HPDE6-E6E7 (cell line): ENCODE data around the gene ISOC2.
A peak's percentile ranks its signal among the peaks of the same experiment; 100 is the strongest.
"Not testable (repeated sequence)": the region's sequence is repeated elsewhere in the genome, so short reads cannot be mapped to it uniquely, and the experiment has no call there.

Experiments
- DNase-seq: peaks from one replicate; pipeline ENCODE4 v3.0.0; 2011; ENCODE audit warnings: missing footprints; ENCODE audit errors: extremely low spot score

The ISOC2 gene

DNA sequence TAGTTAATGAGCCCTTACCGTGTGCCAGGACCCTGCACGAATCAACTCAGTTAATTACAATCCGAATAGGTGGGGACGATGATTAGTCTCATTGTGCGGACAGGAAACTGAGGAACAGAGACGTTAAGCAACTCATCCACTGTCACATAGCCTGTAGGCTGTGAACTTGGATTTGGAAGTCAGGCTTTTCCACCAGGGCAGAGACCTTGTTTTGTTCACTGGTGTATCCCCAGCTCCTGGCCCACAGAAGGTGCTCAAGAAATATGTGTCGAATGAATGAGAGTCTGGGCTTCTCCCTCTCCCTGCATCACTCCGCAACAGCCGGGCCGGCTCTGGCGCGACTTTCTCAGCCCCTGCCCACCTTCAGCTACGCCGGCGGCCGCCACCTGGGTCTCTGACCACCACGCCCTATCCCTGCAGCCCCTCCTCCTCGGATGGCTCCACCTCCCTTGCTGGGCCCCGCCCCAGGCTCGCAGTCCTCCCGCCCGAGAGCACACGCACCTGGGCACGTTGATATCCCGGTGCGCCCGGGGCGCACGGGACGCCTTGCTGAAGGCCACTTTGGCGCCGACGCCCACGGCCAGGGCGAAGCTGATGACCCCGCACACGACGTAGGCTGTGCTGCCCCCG lies 19.6 kb downstream of the ISOC2 start:
- DNase-seq = no peak

DNA sequence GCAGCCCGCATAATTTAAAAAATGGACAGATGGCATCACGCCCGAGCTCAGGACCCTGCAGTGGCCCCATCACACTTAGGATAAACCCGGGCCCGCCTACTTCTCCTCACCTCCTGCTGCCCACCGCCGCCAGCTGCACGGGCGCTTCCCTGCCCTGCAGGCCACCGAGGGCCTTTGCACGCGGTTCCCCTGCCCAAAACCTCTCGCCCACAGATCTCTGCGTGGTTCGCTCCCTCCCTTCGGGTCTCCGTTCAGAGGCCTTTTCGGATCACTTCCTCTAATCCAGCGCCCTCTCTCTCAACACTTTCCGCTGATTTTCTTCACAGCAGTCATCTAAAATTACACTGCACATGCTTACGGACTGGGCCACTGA lies 20.1 kb downstream of the ISOC2 start:
- no peak for DNase-seq

DNA sequence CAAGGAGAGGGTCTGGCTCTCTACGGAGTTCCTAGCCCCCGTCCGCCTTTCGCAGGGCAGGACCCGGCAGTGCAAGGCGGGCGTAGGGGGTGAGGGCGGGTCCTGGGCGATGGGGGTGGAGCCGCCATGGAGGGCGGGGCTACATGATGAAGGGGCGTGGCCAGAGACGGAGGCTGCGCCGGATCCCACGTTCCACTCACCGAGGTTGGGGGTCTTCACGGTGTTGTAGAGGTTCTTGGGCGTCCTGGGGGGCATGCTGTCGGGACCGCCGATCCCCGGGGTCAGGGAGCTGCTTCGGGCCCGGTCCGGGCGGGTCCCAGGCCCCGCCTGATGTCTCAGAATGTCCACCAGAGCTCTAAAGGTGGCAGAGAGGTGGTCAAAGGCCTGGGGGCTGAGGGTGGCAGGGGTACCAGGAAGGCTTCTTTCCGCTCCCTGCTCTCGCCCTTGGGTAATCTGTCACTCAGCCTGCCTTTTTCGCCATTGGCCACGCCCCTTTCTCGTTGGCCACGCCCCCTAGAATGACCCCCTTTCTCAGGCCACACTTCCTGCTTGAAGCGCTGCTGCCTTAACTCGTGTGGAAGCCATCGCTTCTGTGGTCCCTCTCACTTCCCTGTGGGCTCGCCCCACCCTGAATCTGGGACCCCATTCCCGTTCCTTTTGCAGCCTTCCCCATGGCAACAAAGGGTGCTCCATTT lies 20.9 kb downstream of the ISOC2 start:
- no peak for DNase-seq

DNA sequence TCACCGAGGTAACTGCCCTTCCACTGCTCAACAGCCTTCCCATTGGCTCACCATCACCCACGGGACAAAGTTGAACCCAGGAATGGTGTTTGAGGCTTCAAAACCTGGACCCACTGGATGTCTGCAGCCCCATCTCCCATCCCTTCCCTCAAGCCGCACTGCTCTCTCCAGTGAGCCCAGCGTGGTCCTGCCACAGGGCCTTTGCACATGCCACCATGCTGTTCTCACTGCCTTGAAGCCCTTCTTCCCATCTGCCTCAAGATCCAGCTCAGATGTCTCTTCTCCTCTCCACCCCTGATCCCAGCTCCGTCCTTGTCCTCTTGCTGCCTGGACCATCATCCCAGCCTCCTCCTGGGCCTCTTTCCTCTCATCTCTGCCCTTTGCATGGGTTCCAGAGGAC lies 22.4 kb downstream of the ISOC2 start:
- DNase-seq = no peak

DNA sequence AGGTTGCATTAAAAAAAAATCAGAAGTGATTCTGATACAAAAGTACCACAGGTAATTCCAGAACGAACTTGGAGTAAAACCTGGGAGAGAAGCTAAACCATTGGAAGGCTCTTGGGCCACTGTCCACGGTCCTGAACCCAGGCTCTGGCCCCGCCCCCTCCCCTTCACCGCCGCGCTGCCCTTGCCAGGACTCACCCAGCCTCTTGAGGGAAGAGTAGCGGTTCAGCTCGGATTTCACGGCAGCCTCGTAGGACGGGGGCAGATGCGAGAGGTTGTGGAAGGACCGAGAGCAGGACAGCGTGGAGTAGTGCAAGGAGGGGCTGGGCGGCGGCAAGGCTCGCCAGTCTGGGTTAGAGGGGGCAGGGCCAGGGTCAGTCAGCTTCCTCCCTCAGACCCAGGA lies 24.0 kb downstream of the ISOC2 start:
- peak; percentile 74 for DNase-seq

DNA sequence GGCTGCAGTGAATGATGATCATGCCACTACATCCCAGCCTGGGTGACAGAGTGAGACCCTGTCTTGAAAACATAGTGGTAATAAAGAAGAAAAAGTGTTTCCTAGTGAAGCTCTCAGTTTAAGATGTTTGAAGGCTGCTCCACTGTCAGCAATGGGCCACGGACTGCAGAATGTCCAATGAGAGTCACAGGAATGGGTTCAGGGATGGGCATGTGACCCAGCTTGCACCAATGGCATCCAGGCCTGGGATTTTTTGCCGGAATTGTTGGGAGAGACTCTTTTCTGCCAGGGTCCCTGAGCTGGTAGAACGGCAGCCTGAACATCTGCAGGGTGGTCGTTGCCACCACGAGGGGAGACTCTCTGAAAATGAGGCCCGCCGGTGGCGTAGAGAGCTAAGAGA lies 24.6 kb downstream of the ISOC2 start:
- no peak for DNase-seq

DNA sequence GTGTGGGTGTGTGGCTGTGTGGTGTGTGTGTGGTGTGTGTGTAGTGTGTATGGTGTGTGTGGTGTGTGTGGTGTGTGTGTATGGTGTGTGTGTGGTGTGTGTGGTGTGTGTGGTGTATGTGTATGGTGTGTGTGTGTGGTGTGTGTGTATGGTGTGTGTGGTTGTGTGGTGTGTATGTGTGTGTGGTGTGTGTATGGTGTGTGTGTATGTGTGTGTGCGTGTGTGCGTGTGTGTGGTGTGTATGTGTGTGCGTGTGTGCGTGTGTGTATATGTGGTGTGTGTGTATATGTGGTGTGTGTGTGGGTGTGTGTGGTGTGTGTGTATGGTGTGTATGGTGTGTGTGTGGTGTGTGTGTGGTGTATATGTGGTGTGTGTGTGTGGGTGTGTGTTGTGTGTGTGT lies 26.4 kb downstream of the ISOC2 start:
- DNase-seq = no peak

DNA sequence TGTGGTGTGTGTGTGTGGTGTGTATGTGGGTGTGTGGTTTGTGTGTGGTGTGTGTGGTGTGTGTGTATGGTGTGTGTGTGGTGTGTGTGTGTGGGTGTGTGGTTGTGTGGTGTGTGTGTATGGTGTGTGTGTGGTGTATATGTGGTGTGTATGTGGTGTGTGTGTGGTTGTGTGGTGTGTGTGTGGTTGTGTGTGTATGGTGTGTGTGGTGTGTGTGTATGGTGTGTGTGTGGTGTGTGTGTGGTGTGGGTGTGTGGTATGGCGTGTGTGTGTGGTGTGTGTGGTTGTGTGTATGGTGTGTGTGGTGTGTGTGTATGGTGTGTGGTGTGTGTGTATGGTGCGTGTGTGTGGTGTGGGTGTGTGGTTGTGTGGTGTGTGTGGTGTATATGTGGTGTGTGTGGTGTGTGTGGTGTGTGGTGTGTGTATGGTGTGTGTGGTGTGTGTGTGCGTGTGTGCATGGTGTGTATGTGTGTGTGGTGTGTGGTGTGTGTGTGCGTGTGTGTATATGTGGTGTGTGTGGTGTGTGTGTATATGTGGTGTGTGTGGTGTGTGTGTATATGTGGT lies 27.0 kb downstream of the ISOC2 start:
- no peak for DNase-seq

DNA sequence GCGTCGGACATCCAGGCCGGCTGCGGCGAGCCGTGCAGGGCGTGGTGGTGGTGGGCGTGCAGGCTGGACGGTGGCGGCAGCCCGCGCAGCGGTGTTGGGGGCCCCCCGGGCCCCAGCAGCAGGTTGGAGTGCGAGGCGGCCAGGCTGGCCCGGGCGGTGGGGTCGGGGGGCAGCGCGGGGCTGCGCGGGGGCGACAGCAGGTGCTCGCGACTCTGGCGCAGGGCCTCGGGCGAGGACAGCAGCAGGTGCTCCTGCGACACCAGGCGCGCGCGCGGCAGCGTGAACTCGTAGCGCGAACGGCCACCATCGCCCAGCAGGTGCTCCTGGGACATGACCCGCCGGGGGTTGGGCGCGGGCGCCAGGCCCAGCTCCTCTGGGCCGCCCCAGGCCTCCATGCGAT lies 28.1 kb downstream of the ISOC2 start:
- no peak for DNase-seq

DNA sequence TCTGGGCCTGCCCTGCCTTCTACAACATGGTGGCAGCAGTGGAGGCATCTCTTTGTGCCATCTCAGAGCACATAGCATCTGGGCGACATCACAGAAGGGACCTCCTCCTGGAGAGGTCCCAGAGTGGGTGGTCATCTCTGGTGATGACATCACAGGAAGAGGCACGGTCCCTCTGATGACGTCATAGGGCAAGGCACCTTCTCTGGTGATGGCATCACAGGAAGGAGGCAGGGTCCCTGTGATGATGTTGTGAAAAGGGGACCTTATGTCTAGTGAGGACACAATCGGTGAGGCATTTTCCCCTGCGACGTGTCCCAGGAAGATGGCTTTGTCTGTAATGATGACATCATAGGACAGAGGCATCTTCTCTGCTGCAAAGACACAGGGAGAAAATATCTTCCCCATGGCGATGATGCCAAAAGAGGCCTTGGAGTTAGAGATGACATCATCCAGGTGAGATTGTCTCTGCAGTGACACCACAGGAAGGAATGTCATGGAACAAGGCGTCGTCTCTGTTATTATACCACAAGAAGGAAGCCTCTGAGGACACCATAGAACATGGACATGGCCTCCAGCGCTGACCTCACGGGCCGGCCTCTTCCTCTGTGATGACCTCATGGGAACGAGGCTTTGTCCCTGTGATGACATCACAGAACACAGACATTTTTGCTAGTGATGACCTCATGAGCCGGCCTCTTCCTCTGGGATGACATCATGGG lies 29.0 kb downstream of the ISOC2 start:
- DNase-seq = no peak

DNA sequence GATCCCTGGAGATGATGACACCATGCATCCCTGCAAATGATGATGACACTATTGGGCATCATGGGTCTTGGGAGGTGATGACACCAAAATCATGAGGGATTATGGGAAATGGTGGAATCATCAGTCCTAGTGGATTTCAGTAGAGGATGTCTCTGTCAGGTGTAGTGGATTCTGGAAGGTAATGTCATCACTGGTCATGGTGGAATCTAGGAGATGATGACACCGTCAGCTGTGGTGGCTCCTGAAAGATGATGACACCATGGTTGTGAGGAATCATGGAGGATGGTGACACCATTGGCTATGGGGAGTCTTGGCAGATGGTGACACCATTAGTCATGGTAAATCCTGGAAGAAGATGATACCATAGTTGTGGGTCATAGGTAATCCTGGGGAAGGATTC lies 30.3 kb downstream of the ISOC2 start:
- DNase-seq = no peak

DNA sequence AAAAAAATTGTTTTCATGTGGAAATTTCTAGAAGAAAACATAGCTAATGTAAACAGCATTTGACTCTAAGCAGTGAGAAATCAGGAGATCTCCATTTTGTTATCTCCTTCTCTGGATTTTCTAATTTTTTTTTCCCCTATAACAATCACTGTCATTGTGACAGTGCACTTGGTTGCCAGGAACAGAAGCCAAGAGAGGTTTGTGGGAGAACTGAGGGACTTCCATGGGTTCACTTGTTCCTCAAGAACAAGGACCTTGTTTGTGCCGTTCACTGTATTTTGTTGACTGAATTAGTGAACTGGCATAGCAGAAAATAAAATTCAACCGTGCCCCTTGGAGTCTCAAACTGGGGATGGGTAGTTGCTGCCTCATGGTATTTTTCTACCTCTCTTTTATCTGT lies 35.4 kb downstream of the ISOC2 start:
- no peak for DNase-seq

DNA sequence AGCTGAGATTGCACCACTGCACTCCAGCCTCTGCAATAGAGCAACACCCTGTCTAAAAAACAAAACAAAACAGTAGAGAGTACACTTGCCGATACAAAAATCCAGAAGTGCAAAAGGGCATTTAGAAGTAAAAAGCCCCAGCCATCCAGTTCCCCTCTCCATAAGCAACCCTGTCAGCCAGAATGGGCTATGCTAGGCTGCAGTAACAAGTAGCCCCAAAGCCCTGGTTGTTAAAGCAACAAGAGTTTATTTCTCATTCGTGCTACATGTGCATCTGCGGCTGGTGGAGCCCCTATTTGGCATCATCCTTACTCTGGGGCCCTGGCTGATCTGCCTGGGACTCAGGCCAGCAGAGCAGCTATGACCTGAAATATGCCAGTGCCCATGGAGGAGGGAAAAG lies 36.9 kb downstream of the ISOC2 start:
- no peak for DNase-seq

DNA sequence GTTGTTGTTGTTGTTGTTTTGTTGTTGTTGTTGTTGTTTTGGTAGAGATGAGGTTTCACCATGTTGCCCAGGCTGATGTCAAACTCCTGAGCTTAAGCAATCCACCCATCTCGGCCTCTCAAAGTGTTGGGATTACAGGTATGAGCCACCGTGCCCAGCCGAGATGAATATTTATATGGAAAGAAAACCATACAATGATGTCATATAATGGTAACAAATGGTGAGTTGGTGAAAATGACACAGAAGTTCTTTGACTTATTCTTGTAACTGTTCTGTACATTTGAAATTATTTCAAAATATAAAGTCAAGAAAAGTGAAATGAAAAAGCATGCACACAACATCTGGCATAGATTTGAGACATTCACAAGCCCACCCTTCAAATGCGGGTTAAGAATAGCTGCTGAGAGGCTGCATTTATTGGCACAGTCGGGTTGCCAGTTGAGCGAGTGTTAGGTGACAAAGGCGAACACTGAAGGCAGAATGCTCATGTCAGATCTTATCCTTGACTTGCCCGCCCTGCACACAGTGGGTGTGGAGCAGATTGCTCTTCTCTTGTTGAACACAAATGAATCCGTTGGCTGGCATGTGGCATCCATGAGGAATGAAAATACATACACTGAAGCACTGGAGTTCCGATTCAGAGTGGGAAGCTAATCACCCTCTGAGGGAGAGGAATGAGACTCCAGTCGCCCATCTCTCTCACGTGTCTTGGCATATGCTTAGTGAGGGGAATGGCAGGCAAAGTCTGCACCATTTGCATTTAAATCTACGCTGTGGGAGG lies 38.0 kb downstream of the ISOC2 start:
- no peak for DNase-seq

DNA sequence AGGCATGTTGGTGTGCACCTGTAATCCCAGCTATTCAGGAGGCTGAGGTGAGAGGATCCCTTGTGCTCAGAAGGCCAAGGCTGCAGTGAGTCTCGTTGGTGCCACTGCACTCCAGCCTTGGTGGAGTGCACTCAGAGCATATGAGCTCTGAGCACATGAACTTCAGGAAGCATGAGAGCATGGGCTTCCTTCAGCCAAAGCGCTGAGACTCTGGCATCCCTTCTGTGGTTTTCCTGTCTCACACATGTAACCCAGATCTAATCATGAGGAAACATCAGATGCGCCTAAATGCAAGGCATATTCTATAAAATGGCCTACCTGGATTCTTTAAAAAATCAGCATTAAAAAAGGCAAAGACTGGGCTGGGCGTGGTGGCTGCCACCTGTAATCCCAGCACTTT lies 40.2 kb downstream of the ISOC2 start:
- DNase-seq = not testable (repeated sequence)

DNA sequence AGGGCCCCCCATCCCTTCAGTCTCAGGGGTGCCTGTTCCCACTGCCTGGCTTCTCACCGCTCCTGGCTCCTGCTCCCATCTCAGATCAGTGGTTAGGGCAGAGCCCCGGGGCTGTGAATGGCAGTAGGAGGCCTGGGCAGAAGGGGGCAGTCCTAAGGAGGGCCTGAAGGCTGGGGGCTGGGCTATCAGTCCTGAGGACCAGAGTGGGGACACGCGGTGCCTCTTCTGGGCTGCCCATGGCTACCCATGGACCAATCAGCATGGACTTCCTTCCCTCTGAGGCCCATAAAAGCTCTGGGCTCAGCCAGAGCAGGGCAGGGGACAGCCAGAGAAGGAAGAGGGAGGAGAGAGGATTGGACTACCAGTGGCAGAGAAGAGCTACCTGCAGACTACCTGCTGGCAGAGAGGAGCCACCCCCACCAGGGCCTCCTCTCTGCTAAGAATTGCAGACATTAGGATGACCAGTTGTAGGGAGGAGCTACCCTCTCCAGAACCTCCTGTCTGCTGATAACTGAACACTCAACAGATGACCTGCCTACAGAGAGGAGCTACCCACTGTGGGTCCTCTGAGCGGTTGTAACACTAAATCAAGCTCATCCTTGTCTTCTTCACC lies 41.7 kb downstream of the ISOC2 start:
- DNase-seq = no peak

DNA sequence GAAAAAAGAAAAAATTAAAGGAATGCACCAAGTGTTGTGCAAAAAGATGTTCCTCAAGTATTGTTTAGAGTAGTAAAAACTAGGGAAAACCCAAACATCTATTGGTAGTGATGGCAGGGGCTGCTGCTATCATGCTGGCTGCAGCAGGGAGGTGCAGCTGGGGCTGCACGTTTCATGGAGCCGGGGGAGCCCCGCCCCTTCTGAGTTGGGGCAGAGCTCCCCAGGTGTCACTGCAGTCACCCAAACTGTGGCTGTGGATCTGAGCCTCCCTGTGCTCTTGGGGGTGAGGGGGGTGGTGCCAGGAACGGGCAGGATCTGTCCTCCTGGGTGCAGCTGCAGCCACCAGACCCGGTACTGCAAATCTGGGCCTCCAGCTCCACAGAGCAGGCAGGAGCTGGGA lies 42.3 kb downstream of the ISOC2 start:
- DNase-seq = no peak

DNA sequence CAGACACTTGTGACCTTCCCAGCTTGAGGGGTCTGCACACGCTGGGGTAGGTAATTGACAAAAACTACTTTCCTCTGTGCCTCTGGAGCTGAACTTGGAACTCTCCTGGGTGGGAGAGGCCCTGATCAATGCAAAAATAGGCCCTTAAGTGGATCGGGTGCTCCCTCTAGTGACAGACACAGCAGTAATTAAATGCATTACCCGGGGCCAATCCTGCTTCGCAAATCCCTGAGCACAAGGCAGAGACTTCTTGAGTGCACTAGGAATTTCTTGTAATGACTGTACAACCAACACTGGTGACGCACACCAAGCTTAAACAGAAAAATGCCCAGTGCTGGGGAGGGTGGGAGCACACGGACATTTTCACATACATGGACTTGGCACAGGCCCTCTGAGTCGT lies 43.3 kb downstream of the ISOC2 start:
- peak; percentile 62 for DNase-seq

DNA sequence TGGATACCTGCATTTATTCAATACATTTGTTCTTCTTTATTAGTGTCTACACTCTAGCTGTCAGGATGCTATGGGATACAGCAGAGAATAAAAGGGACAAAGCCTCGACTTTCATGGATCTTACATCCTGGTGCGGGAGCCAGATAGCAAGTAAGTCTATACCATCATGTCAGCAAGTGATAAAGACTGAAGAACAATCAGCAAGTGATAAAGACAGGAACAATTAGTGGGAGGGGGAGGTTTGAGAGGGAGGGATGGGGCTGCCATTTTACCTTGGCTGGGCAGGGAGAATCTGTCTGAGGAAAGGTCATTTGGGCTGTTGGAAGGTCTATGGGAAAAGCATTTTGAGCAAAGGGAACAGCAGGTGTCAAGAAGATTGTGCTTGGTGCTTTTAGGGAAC lies 51.3 kb downstream of the ISOC2 start:
- no peak for DNase-seq

DNA sequence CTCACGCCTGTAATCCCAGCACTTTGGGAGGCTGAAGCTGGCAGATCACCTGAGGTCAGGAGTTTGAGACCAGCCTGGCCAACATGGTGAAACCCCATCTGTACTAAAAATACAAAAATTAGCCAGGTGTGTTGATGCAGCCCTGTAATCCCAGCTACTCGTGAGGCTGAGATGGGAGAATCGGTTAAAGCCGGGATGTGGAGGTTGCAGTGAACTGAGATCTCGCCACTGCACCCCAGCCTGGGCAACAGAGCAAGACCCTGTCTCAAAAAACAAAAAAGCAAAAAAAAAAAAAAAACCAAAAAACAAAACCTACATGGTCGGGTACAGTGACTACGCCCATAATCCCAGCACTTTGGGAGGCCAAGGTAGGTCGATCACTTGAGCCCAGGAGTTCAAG lies 52.3 kb downstream of the ISOC2 start:
- DNase-seq = not testable (repeated sequence)

DNA sequence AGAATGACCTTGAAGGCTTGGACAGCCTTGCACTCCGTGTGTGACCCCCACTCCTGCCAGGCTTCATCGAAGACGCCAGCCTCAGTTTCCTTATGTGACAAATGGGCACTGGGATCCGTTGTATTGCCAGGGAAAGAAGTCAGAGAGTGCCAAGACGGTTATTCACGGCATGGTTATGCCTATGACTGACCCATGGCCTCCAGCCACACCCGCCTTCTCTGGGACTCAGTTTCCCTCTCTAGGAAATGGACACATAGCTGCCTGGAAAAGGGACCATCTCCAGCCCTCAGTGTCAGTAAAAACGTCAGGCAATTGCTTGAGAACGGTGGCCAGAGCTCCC lies 52.9 kb downstream of the ISOC2 start:
- no peak for DNase-seq
